ENCODE results near the gene DRC3. TPM values are rescaled to one million over a fixed set of nuclear protein-coding genes. Genes with fewer than 3 reads are reported as not detected.

DRC3 gene
- total RNA-seq, 1 experiment from 2014 or later, result 0.68 TPM

DNA sequence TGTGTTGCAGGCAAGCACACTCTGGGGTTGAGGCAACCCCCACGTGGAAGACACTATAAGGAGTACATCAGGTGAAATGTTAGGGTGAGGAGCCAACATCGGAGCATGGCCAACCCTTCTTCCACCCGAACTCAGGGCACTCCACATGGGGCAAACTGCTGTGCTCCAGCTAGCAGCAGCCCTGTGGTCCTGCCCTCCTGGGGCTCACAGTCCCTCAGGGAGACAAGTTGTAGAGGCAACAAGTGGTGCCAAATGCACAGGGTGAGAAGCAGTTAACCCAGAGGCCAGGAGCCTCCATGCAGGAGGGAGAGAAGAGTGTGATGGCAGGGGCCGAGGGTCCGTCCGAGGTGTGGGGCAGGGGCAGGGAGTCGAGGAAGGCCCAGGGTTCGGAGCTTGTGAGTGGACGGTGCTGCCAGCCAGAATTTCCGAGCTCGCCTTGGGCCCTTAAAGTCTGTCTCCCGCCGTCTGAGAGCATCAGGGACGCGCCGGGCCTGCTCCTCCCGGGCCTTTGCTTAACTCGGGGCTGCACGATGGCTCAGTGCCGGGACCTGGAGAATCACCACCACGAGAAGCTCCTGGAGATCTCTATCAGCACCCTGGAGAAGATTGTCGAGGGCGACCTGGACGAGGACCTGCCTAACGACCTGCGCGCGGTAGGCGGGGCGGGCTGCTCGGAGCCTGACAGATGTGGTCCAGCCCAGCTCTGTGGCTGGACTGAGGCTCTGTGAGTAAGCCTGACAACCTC is 34.0 kb downstream of the DRC3 start:
- peaks cover 8% of the 10 kb centered on the region for H3K27me3 Mint-ChIP-seq (ENCODE audit: low read depth)
- Histone ChIP-seq H3K56ac (ENCODE audit: insufficient read length, low read depth, low read length) (no peak overlapping the region), H3K23ac (ENCODE audit: insufficient read length, low read depth, low read length) (no peak overlapping the region), H3K27ac (ENCODE audit: insufficient read length, low read depth, low read length) (no peak overlapping the region), H2BK12ac (ENCODE audit: insufficient read length, low read depth, low read length) (no peak overlapping the region), H2BK15ac (ENCODE audit: low read depth, low read length) (no peak overlapping the region), H2BK20ac (ENCODE audit: low read depth, low read length, poor library complexity, severe bottlenecking) (no peak overlapping the region), H2BK120ac (ENCODE audit: low read depth, low read length, poor library complexity, severe bottlenecking) (no peak overlapping the region), H3K27me3 (ENCODE audit: insufficient read depth, low read length) (no peaks in the 10 kb centered on the region), H2BK5ac (ENCODE audit: insufficient read length, low read length) (no peak overlapping the region), H3K18ac (ENCODE audit: insufficient read length, low read depth, low read length) (no peak overlapping the region), H3K4me2 (ENCODE audit: insufficient read depth, insufficient read length, low read length) (no peak overlapping the region), H2AK5ac (ENCODE audit: insufficient read length, low read length) (no peak overlapping the region), H2AFZ (ENCODE audit: low read length) (no peak overlapping the region), H4K8ac (replicated peaks; ENCODE audit: insufficient read length, low read depth, low read length) (no peak overlapping the region), H4K5ac (ENCODE audit: insufficient read length, low read depth, low read length) (no peak overlapping the region), H3K79me2 (ENCODE audit: insufficient read depth, low read length) (no peaks in the 10 kb centered on the region), H3K4ac (ENCODE audit: low read depth, low read length) (no peak overlapping the region), H3K4me1 (ENCODE audit: insufficient read depth, low read length) (no peaks in the 10 kb centered on the region), H3T11ph (ENCODE audit: low read length) (no peak overlapping the region), H4K91ac (ENCODE audit: insufficient read length, low read depth, low read length) (no peak overlapping the region), H3K23me2 (ENCODE audit: insufficient read length, low read depth, low read length, poor library complexity, severe bottlenecking) (no peaks in the 10 kb centered on the region), H4K20me1 (ENCODE audit: control insufficient read depth, insufficient read depth, insufficient read length) (no peaks in the 10 kb centered on the region), H3K9ac (ENCODE audit: extremely low read depth, insufficient read length, low read length) (no peak overlapping the region), H3K79me1 (ENCODE audit: insufficient read depth, low read depth, low read length, poor library complexity, severe bottlenecking) (no peaks in the 10 kb centered on the region), H3K9me3 (ENCODE audit: control insufficient read depth, low read depth, low read length) (no peaks in the 10 kb centered on the region), H3K14ac (ENCODE audit: insufficient read depth, low read length) (no peak overlapping the region)
- peak; percentile 79 for DNase-seq
- H3K9me3 Mint-ChIP-seq, result no peaks in the 10 kb centered on the region
- WGBS (ENCODE audit: extremely low coverage, insufficient read length, low lambda C conversion rate), result no CpG with 5 or more reads among the region's 31 CpGs
- H3K27ac Mint-ChIP-seq, result peak overlapping the region in 1 of 3 experiments; percentile 63; a peak in 1 of 7 replicates
- peaks cover 8 to 22% of the 10 kb centered on the region in 2 experiments for H3K4me1 Mint-ChIP-seq
- H3K36me3 Mint-ChIP-seq (ENCODE audit: insufficient read depth in 1 of 3, low read depth in 3 of 3), result peaks cover 0 to 3% (median 0%) of the 10 kb centered on the region in 3 experiments; a peak in 2 of 7 replicates
- TF ChIP-seq, protein P1, sequence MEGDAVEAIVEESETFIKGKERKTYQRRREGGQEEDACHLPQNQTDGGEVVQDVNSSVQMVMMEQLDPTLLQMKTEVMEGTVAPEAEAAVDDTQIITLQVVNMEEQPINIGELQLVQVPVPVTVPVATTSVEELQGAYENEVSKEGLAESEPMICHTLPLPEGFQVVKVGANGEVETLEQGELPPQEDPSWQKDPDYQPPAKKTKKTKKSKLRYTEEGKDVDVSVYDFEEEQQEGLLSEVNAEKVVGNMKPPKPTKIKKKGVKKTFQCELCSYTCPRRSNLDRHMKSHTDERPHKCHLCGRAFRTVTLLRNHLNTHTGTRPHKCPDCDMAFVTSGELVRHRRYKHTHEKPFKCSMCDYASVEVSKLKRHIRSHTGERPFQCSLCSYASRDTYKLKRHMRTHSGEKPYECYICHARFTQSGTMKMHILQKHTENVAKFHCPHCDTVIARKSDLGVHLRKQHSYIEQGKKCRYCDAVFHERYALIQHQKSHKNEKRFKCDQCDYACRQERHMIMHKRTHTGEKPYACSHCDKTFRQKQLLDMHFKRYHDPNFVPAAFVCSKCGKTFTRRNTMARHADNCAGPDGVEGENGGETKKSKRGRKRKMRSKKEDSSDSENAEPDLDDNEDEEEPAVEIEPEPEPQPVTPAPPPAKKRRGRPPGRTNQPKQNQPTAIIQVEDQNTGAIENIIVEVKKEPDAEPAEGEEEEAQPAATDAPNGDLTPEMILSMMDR (conservative IDR thresholded peaks at IDR 0.05), result no peak
- no peak overlapping the region; a peak in 1 of 5 replicates for H3K4me3 Mint-ChIP-seq
